IPS-18a (cell line): Measurements from ENCODE around the gene ANKRD13D.

ENCODE experiments used
- H3K27ac ChIP-seq: one replicate; pipeline ENCODE4 v1.5.1; 2013; ENCODE audit warnings: low read length
- H3K27me3 ChIP-seq: one replicate; pipeline ENCODE4 v1.6.1; 2013; ENCODE audit warnings: mild to moderate bottlenecking, low read length; ENCODE audit not compliant: control insufficient read depth, insufficient read depth
- H3K36me3 ChIP-seq: one replicate; pipeline ENCODE4 v1.6.1; 2013; ENCODE audit warnings: low read depth, low read length; ENCODE audit not compliant: control insufficient read depth
- H3K4me1 ChIP-seq: one replicate; pipeline ENCODE4 v1.6.1; 2013; ENCODE audit warnings: low read depth, low read length; ENCODE audit not compliant: control insufficient read depth
- H3K4me3 ChIP-seq: one replicate; pipeline ENCODE4 v1.5.1; 2013; ENCODE audit warnings: low read length
- H3K9ac ChIP-seq: one replicate; pipeline ENCODE4 v1.6.1; 2013; ENCODE audit warnings: mild to moderate bottlenecking, low read length, moderate library complexity
- H3K9me3 ChIP-seq: one replicate; pipeline ENCODE4 v1.6.1; 2013; ENCODE audit warnings: low read depth, low read length; ENCODE audit not compliant: control insufficient read depth

ANKRD13D gene

GRCh38 chr11:67303835-67304411 is 14.8 kb downstream of the ANKRD13D start:
- H3K4me3 ChIP-seq: peak overlapping the region; percentile 77

DNA sequence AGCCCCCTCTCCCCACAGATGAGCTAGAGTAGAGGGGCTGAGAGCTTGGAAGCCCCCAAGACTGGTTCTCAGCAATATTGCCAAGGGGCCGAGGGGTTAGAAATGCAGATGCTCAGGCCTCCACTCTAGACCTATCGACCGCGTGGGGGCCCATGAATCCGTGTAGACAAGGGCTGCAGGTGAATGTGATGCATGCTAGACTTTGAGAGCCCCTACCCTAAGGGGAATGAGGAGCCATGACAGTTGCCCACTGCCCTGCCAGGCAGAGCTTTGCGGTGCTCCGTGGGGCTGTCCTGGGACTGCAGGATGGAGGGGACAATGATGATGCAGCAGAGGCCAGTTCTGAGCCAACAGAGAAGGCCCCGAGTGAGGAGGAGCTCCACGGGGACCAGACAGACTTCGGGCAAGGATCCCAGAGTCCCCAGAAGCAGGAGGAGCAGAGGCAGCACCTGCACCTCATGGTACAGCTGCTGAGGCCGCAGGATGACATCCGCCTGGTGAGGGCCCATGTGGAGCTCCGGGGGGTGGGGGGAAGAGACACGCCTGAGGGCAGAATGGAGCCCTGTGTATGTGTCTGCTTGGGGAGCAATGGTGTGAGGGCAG is 15.5 kb downstream of the ANKRD13D start:
- no peak overlapping the region for H3K27ac ChIP-seq
- no peak overlapping the region for H3K9ac ChIP-seq
- H3K4me1 ChIP-seq: peaks cover 5% of the 10 kb centered on the region
- peaks cover 3% of the 10 kb centered on the region for H3K36me3 ChIP-seq
- H3K4me3 ChIP-seq: peak overlapping the region; percentile 77
- H3K9me3 ChIP-seq: no peaks in the 10 kb centered on the region
- peaks cover 12% of the 10 kb centered on the region for H3K27me3 ChIP-seq

More at GRCh38 chr11:67303835-67304411, 14.8 kb downstream of the ANKRD13D start:
- peaks cover 7% of the 10 kb centered on the region for H3K36me3 ChIP-seq
- H3K27me3 ChIP-seq: peaks cover 12% of the 10 kb centered on the region
- H3K9me3 ChIP-seq: no peaks in the 10 kb centered on the region
- no peak overlapping the region for H3K27ac ChIP-seq
- peaks cover 5% of the 10 kb centered on the region for H3K4me1 ChIP-seq
- peak overlapping the region; percentile 15 for H3K9ac ChIP-seq

- H3K36me3 ChIP-seq: no peaks in the 10 kb centered on the region
Measured at GRCh38 chr11:67306769-67307544, 17.9 kb downstream of the ANKRD13D start.

DNA sequence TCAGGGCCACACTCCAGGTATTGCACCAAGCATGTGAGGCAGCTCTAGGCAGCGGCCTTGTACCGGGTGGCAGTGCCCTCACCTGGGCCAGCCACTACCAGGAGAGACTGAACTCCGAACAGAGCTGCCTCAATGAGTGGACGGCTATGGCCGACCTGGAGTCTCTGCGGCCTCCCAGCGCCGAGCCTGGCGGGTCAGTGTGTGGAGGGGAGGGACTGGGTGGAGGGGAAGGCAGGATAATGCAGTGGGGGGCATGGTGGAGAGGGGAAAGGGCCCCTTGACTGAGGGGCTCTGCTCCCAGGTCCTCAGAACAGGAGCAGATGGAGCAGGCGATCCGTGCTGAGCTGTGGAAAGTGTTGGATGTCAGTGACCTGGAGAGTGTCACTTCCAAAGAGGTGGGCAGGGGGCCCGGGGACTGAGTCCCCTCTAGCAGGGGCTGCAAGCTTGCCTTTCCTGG is 18.5 kb downstream of the ANKRD13D start:
- Histone ChIP-seq H3K4me1 (no peaks in the 10 kb centered on the region), H3K27ac (no peak overlapping the region), H3K4me3 (no peak overlapping the region), H3K36me3 (no peaks in the 10 kb centered on the region), H3K9ac (no peak overlapping the region), H3K9me3 (no peaks in the 10 kb centered on the region), H3K27me3 (peaks cover 12% of the 10 kb centered on the region)

More at GRCh38 chr11:67306769-67307544, 17.9 kb downstream of the ANKRD13D start:
- H3K9ac ChIP-seq: no peak overlapping the region
- no peak overlapping the region for H3K27ac ChIP-seq
- peaks cover 2% of the 10 kb centered on the region for H3K4me1 ChIP-seq
- H3K27me3 ChIP-seq: peaks cover 12% of the 10 kb centered on the region
- no peaks in the 10 kb centered on the region for H3K9me3 ChIP-seq
- no peak overlapping the region for H3K4me3 ChIP-seq

GRCh38 chr11:67308031-67308866 is 19.1 kb downstream of the ANKRD13D start:
- no peaks in the 10 kb centered on the region for H3K36me3 ChIP-seq

GRCh38 chr11:67309166-67309565 is 20.1 kb downstream of the ANKRD13D start:
- Histone ChIP-seq H3K36me3 (no peaks in the 10 kb centered on the region), H3K9ac (no peak overlapping the region), H3K4me1 (no peaks in the 10 kb centered on the region), H3K4me3 (no peak overlapping the region), H3K27ac (no peak overlapping the region), H3K27me3 (peaks cover 8% of the 10 kb centered on the region), H3K9me3 (no peaks in the 10 kb centered on the region)

More at GRCh38 chr11:67308031-67308866, 19.1 kb downstream of the ANKRD13D start:
- Histone ChIP-seq H3K27ac (no peak overlapping the region), H3K4me3 (no peak overlapping the region), H3K4me1 (no peaks in the 10 kb centered on the region), H3K27me3 (peaks cover 12% of the 10 kb centered on the region), H3K9me3 (no peaks in the 10 kb centered on the region), H3K9ac (no peak overlapping the region)

DNA sequence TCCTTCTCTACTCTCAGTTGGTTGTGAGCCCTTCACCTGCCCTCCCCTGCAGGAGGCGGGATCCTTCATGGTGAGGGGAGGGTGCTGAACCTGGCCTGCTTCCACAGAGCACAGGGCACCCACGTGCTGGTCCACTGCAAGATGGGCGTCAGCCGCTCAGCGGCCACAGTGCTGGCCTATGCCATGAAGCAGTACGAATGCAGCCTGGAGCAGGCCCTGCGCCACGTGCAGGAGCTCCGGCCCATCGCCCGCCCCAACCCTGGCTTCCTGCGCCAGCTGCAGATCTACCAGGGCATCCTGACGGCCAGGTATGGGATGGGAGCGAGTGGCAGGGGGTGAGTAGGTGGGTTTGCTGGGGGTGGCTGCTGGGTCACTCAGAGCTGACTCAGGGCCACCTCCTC is 20.6 kb downstream of the ANKRD13D start:
- Histone ChIP-seq H3K9ac (no peak overlapping the region), H3K27me3 (peaks cover 3% of the 10 kb centered on the region), H3K9me3 (no peaks in the 10 kb centered on the region), H3K4me3 (no peak overlapping the region), H3K27ac (no peak overlapping the region), H3K36me3 (no peaks in the 10 kb centered on the region), H3K4me1 (no peaks in the 10 kb centered on the region)

DNA sequence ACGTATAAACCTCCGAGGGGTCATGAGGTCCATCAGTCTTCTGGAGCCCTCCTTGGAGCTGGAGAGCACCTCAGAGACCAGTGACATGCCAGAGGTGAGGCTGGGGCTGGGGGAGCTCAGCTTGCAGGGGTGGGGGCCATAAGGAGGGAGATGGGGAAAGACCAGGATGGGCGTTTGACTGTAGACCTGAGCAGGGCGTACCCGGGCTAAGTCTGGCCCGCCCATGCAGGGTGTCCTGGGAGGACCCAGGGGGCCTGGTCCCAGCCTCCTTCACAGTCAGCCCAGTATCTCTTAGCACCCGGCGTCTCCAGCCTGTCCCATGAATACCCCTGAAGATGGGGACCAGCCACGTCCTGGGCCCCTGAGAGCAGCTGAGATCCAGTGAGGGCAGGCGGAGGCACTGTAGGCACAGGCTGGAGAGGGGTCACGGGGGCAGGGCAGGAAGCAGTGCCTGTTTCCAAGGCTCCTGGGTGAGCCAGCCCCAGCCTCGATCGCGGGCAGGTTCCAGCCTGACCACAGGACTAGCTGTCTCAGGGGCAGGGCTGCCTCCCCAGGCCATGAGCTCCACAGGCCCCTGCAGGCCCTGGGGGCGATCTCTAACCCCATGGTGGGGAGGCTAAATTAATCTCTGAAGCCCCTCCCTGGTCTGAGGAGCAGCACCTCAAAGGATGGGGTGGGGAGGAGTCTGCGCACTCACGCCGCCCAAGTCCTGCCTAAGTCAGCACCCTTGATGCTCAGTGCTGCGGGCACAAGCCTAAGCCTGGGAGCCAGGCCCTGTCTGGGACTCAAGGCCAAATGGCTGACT is 21.3 kb downstream of the ANKRD13D start:
- Histone ChIP-seq H3K27ac (no peak overlapping the region), H3K4me1 (no peaks in the 10 kb centered on the region), H3K9ac (no peak overlapping the region), H3K27me3 (peaks cover 4% of the 10 kb centered on the region), H3K4me3 (no peak overlapping the region), H3K9me3 (no peaks in the 10 kb centered on the region), H3K36me3 (no peaks in the 10 kb centered on the region)

- Histone ChIP-seq H3K36me3 (no peaks in the 10 kb centered on the region), H3K9me3 (no peaks in the 10 kb centered on the region), H3K27ac (no peak overlapping the region), H3K4me1 (no peaks in the 10 kb centered on the region), H3K9ac (no peak overlapping the region), H3K27me3 (peaks cover 8% of the 10 kb centered on the region), H3K4me3 (no peak overlapping the region)
Measured at GRCh38 chr11:67311051-67311555, 22.0 kb downstream of the ANKRD13D start.

- H3K4me1 ChIP-seq: no peaks in the 10 kb centered on the region
- H3K27ac ChIP-seq: no peak overlapping the region
- H3K9ac ChIP-seq: no peak overlapping the region
- H3K27me3 ChIP-seq: peaks cover 8% of the 10 kb centered on the region
- no peak overlapping the region for H3K4me3 ChIP-seq
- H3K36me3 ChIP-seq: no peaks in the 10 kb centered on the region
- H3K9me3 ChIP-seq: no peaks in the 10 kb centered on the region
Measured at GRCh38 chr11:67311556-67312082, 22.5 kb downstream of the ANKRD13D start.
